ENCODE data around the gene OR6J1.
"Not testable (repeated sequence)": the region's sequence is repeated elsewhere in the genome, so short reads cannot be mapped to it uniquely, and the experiment has no call there.

Gene OR6J1

GRCh38 chr14:22610931-22611330, 33.2 kb downstream of the OR6J1 start:
- in situ Hi-C loops (cut with MboI; ENCODE audit: low sequenced_read_pairs), result no loop called here

GRCh38 chr14:22607291-22607690, 36.9 kb downstream of the OR6J1 start:
- in situ Hi-C loops (cut with MboI; ENCODE audit: low sequenced_read_pairs), result no loop called here

DNA sequence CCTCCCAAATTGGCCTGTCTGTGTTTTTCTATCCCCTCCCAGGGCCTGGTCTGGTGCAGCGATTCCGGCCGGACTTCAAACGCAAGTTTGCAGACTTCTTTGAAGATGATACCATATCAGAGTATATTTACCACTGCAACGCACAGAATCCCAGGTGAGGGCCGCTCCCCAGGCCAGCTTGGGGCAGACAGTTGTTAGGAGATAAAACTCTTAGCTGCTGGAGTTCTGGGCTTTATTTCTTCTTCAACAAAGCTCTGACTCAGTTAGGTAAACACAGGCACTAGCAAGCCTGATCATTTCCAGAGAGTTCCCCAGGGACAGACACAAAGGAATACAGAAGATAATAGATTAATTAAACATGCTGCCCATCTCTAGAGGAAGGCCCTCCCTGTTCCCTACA, 37.8 kb downstream of the OR6J1 start:
- in situ Hi-C loops (cut with MboI; ENCODE audit: low sequenced_read_pairs), result no loop called here

DNA sequence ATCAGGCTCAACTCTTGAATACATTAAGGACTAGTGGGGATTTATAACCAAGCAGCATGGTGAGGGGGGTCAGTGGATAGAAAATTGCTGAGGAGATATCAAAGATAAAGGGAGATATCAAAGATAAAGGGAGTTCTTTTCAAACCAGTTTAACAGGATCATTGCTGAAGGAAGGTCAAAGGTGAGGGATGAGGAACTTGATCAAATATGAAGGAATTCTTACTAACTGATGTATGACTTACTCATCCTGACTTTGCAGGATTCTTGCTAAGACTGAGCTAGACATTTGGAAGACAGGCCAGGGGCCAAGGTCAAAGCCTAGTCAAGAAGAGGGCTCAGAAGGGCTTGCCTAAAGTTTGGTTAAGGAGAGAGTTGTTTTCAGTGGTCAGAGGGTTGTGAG, 41.3 kb downstream of the OR6J1 start:
- in situ Hi-C loops (cut with MboI; ENCODE audit: low sequenced_read_pairs), result no loop called here

- in situ Hi-C loops (cut with MboI; ENCODE audit: low sequenced_read_pairs), result no loop called here
Observed at GRCh38 chr14:22601996-22602395, 42.2 kb downstream of the OR6J1 start.

DNA sequence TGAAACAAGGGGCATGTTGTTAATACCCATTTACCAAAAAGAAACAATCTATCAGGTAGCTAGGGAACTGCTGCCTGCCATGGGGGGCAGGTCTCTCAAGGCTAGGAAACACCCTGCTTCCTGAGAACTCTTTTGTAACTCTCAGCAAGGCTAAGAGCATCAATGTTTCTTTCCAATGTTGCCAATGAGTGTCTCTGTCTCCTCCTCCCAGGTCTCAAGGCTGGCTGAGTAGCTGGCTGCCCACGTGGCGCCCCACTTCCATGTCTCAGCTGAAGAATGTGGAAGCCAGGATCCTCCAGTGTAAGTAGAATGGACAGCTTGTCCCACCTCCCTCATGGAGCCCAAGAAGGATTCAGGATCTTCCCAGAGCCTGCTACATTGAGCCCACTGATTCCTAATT, 42.7 kb downstream of the OR6J1 start:
- in situ Hi-C loops (cut with MboI; ENCODE audit: low sequenced_read_pairs), result no loop called here

DNA sequence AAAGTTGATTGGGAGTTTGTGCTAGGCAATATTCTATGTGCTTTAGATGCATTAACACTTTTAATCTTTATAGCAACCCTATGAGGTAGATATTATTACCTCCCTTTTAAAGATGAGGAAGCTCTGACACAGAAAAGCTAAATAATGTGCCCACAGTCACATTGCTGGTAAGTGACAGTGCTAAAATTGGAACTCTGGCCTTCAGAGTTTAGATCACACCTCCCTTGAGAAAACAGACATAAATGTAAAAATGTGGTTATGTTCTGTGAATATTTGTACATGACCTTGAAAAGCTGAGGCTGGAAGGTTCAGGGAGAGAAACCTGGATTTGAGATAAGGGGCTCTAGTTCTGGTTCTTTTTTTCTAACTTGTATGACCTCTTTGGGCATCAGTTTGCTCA, 44.1 kb downstream of the OR6J1 start:
- in situ Hi-C loops (cut with MboI; ENCODE audit: low sequenced_read_pairs), result no loop called here

DNA sequence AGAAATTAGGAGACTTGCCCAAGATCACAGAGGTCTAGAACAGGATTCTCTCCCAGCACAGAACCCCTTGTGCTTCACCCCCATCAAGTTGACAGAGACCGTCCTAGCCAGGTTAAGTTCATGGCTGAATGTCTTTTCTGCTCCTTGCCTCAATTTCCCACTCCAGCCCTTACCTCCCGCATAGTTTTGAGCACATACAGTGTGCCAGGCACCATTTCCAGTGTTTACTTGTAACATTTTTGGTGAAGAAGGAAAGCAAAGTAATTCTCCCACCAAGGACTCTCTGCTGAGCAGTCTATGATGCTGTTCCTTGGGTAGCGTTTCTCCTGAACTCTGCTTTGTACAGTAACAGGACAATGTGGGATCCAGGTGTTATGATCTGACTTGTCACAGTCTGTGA, 44.8 kb downstream of the OR6J1 start:
- in situ Hi-C loops (cut with MboI; ENCODE audit: low sequenced_read_pairs), result no loop called here

GRCh38 chr14:22598896-22599244, 45.3 kb downstream of the OR6J1 start:
- in situ Hi-C loops (cut with MboI; ENCODE audit: low sequenced_read_pairs), result no loop called here

GRCh38 chr14:22598099-22598895, 45.9 kb downstream of the OR6J1 start, which contains the start of gene ABHD4:
Gene ABHD4 (plus strand): TSS chr14:22598300. CDS start chr14:22598307, 7 bp downstream.
- in situ Hi-C loops (cut with MboI; ENCODE audit: low sequenced_read_pairs), result no loop called here

DNA sequence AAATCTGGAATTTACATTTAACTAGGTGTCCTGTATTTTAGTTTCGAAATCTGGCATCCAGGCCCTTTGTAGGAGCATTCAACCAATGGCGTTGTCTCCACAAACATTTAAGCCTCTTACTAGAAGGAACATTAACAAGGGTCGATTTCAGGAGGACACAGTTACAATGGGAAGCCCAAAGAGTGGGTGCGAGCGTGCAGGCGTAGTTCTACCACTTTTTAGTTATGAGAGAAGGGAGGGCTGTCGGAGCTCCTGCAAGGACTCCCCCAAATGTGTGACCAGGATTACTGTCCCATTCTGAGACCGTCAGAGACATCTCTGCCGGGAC, 46.4 kb downstream of the OR6J1 start:
- in situ Hi-C loops (cut with MboI; ENCODE audit: low sequenced_read_pairs), result no loop called here

DNA sequence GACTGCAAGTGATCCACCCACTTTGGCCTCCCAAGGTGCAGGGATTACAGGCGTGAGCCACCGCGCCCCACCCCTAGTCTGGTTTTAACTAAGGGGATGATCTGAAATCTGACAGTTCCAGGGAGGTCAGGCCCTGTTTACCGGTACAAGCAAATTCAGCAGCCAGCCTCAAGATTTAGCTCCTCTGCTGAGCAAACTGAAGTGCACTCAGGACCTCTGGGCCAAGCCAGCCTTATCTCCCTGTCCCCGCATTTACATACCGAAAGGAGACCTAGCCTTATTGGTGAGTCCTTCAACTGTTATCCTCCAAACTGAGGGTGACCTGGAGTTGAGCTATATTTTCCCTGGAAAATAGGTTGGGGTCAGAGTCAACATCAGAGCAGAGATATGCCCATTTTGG, 46.9 kb downstream of the OR6J1 start:
- in situ Hi-C loops (cut with MboI; ENCODE audit: low sequenced_read_pairs), result no loop called here

DNA sequence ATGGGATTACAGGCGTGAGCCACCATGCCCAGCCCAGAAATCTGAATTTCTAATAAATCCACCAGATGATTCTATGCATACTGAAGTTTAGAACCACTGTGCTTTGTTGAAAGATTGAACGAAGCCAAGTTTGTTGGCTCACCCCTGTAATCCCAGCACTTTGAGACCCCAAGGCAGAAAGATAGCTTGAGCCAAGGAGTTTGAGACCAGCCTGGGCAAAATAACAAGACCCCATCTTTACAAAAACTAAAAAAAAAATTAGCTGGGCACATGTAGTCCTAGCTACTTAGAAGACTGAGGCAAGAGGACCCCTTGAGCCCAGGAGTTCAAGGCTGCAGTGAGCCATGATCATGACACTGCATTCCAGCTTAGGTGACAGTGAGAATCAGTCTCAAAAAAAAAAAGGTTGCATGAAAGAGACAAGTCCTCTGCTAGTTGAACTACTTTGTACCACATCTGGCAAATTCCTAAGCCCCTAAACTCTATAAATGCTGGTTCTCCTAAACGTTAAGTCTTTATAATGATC, 47.7 kb downstream of the OR6J1 start:
- in situ Hi-C loops (cut with MboI; ENCODE audit: low sequenced_read_pairs), result no loop called here

GRCh38 chr14:22594156-22594716, 49.9 kb downstream of the OR6J1 start:
- in situ Hi-C loops (cut with MboI; ENCODE audit: low sequenced_read_pairs), result no loop called here

- in situ Hi-C loops (cut with MboI; ENCODE audit: low sequenced_read_pairs), result no loop called here
Observed at GRCh38 chr14:22593601-22594000, 50.6 kb downstream of the OR6J1 start.

GRCh38 chr14:22593189-22593588, 51.0 kb downstream of the OR6J1 start:
- in situ Hi-C loops (cut with MboI; ENCODE audit: low sequenced_read_pairs), result no loop called here

GRCh38 chr14:22589096-22589839, 54.9 kb downstream of the OR6J1 start, which contains the start of gene DAD1:
Gene DAD1 (minus strand): TSS chr14:22589224. CDS start chr14:22589157, 67 bp downstream.
- in situ Hi-C loops (cut with MboI; ENCODE audit: low sequenced_read_pairs), result no loop called here

- in situ Hi-C loops (cut with MboI; ENCODE audit: low sequenced_read_pairs), result no loop called here
Observed at GRCh38 chr14:22588526-22589095, 55.5 kb downstream of the OR6J1 start.

DNA sequence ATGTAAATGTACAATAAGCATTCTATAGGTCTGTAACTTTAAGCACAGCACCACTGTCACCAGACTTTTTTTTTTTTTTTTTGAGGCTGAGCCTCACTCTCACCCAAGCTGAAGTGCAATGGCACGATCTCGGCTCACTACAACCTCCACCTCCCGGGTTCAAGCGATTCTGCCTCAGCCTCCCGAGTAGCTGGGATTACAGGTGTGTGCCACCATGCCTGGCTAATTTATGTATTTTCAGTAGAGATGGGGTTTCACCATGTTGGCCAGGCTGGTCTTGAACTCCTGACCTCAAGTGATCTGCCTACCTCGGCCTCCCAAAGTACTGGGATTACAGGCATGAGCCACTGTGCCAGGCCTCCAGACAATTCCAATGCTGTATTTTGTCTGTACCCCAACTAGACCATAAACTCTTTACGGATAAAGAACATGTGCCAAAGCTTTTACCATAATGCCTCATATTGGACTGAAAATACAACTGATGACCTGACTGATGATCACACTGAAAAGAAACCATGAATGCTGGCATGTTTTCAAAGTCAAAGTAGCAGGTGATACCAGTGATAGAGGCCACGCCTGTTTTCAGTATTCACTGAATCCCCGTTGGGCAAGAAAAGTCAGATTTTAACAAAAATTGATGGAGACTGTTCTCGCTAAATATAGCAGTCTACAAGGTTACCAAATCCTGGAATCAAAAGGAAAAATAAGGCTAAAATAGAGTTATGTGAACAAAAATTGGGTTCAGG, 56.3 kb downstream of the OR6J1 start:
- in situ Hi-C loops (cut with MboI; ENCODE audit: low sequenced_read_pairs), result not testable (repeated sequence)

- in situ Hi-C loops (cut with MboI; ENCODE audit: low sequenced_read_pairs), result no loop called here
Observed at GRCh38 chr14:22587247-22587646, 56.9 kb downstream of the OR6J1 start.

DNA sequence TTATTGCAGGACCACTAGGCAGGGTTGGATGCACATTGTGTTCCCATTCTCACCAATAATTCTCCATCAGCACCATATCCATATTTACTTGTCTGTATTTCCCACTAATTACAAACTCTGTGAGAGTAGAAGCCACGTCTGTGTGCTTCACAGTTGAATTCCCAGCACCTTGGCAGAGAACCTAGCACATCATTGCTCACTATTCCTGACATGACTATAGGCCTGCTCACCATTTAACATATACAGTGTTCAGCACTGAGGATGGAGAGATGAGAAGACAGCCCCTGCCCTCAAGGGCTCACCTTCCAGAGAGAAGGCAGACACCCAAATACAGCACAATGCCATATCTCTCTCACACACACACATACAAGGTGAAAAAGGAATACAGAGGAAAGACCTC, 60.2 kb downstream of the OR6J1 start:
- in situ Hi-C loops (cut with MboI; ENCODE audit: low sequenced_read_pairs), result no loop called here
